ENCODE measurements around the gene PALM.
A peak's percentile ranks its signal among the peaks of the same experiment; 100 is the strongest.

Gene PALM, protein sequence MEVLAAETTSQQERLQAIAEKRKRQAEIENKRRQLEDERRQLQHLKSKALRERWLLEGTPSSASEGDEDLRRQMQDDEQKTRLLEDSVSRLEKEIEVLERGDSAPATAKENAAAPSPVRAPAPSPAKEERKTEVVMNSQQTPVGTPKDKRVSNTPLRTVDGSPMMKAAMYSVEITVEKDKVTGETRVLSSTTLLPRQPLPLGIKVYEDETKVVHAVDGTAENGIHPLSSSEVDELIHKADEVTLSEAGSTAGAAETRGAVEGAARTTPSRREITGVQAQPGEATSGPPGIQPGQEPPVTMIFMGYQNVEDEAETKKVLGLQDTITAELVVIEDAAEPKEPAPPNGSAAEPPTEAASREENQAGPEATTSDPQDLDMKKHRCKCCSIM

DNA sequence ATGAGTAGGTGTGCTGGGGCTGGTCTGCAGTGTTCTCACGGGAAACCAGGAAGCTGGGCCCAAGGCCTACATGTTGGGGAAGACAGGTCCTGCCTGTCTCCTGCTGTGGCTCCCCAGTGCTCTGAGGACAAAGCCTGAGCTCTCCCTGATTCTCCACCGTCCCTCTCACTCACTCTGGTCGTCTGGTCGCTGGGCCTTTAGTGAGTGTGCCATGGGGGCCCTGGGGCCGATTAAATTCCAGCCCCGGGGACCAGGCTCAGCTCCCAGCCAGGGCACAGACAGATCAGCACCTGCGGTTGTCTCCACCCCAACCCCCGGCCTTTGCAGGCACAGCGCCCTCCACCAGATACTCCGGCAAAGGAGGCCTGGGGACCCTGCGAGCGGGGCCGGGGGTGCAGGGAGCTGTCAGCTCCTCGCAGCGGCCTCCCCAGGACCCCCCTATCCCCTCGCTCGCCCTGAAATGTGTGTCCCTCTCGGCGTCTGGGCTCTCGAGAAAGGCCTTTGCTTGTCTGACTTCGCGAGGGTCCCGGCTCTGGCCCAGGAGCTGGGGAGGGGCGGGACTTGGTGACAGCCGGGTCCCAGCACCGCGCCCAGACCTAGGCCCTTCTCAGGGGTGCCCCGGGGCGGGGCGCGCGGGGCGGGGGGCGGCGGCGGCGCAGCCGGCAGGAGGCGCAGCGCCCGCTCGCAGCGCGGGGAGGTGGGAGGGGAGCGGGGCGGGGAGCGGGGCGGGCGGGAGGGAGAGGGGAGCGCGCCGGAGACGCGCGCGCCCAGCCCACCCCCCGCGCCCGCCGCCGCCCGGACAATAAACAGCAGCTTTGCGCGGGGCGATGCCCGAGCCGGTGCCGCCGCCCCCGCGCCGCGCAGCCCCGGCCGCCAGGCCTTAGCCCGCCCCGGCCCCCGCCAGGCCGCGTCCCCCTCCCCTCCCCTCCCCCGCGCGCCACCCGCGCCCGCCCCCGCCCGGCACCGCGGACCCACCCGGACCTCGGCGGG, at the start of gene PALM:
Gene PALM (plus strand): TSS at position 782 of the 990 bp plus-strand sequence. CDS start 212 bp downstream, outside the sequence.
- in situ Hi-C loops (cut with MboI; ENCODE audit: low pct_unique_long_range_greater_than_20kb, low sequenced_read_pairs, unreplicated experiment) = no loop called here
- DNase-seq (ENCODE audit: low spot score) = no peak
- TF ChIP-seq, protein P1, sequence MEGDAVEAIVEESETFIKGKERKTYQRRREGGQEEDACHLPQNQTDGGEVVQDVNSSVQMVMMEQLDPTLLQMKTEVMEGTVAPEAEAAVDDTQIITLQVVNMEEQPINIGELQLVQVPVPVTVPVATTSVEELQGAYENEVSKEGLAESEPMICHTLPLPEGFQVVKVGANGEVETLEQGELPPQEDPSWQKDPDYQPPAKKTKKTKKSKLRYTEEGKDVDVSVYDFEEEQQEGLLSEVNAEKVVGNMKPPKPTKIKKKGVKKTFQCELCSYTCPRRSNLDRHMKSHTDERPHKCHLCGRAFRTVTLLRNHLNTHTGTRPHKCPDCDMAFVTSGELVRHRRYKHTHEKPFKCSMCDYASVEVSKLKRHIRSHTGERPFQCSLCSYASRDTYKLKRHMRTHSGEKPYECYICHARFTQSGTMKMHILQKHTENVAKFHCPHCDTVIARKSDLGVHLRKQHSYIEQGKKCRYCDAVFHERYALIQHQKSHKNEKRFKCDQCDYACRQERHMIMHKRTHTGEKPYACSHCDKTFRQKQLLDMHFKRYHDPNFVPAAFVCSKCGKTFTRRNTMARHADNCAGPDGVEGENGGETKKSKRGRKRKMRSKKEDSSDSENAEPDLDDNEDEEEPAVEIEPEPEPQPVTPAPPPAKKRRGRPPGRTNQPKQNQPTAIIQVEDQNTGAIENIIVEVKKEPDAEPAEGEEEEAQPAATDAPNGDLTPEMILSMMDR (IDR thresholded peaks at IDR 0.05; ENCODE audit: extremely low read depth, insufficient read depth, missing control alignments) = no peak

DNA sequence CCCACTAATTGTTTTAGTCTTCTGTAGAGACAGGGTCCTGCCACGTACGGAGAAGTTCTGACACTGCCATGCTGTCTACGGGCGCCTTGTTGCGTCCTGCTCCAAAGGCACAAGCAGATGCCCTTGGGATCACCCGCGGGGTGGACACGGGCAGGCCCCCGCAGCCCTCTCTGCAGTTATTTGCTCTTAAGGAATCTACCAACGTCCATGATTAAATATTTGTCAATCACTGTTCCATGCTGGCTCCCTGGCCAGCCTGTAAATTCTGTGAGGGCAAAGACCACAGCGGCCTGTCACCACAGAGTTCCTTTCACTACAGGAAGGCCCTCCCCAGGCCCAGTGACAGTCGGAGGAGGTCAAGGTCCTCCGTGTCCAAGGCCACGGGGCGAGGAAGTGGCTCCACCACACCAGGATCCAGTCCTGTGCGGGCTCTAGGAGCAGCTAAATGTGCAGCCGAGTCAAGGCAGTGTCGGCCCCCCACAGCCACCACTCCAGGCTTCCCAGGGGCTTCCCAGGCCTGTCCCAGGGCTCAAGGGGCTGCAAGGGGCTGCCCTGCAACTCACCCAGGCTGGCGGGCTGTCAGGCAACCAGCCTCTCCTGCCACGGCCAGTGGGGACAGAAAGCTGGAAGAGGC, 47.8 kb upstream of the PALM start:
- in situ Hi-C loops (cut with MboI; ENCODE audit: low pct_unique_long_range_greater_than_20kb, low sequenced_read_pairs, unreplicated experiment) = no loop called here
- TF ChIP-seq, protein P1 (IDR thresholded peaks at IDR 0.05; ENCODE audit: extremely low read depth, insufficient read depth, missing control alignments) = no peak
- DNase-seq (ENCODE audit: low spot score) = no peak

DNA sequence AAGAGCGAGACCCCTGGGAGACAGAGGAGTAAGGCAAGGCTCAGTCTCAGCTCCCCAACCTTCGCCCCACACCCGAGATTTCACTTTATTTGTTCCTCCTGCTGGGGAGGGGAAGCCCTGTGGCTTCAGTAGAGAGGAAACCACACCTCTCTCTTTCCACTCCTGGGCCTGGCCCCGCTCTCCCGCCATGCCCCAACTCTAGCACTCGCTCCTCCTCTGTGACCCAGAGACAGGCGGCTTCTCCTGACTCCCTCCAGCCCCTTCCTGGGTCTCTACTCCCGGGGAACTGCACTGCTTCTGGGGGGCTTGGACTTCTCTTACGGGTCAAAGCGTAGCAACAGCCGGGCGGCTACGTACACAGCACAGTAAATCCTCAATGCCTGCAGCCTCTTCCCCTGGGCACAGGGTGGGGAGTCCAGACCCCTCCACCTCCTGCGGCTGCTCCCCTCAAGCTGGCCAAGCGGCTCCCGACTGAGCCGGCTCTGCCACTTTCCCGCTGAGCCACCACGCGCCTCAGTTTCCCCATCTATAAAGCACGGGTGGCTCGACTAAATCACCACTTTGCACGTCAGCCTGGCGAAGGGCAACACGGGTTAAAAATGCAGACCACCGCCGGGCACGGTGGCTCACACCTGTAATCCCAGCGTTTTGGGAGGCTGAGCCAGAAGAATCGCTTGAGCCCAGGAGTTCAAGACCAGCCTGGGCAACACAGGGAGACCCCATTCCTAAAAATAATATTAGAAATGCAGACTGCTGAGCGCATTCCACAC, 47.1 kb upstream of the PALM start:
- peak; percentile 87 for DNase-seq (ENCODE audit: low spot score)
- TF ChIP-seq, protein P1 (IDR thresholded peaks at IDR 0.05; ENCODE audit: extremely low read depth, insufficient read depth, missing control alignments) = no peak
- in situ Hi-C loops (cut with MboI; ENCODE audit: low pct_unique_long_range_greater_than_20kb, low sequenced_read_pairs, unreplicated experiment) = no loop called here

DNA sequence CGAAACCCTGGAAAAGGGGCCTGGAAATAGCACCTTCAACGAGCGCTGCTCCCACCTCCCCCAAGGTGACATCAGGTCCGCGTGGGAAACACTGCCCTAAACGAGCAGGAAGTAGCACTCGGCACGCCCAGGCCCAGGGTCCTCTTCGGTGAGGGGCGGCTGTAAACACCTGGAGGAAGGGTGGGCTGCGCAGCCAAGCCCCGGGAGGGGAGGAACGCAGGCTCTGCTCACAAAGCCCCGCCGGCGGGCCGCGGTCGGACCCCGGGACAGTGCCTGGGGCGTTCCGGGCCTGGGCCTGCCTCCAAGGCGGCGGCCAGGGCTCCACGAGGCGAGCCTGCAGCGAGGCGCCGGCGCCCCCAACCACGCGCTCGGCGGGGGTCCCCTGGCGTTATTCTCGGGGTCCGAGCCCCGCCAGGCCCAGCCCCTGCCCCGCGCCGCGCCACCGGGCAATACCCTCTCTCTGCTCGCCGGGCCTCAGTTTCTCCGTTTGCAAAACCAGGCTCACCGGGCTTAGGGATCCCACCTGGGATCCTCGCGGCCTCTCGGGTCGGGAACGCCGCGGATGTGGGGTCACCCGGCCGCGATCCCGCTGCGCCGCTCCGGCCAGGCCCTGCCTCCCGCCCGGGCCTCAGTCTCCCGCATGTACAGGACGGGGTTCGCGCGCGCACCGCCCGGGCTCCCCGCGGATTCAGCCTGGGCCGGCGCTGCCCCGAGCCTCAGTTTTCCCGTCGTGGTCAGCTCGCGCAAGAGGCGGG, 46.4 kb upstream of the PALM start:
- TF ChIP-seq, protein P1 (IDR thresholded peaks at IDR 0.05; ENCODE audit: extremely low read depth, insufficient read depth, missing control alignments) = no peak
- DNase-seq (ENCODE audit: low spot score) = peak; percentile 87
- in situ Hi-C loops (cut with MboI; ENCODE audit: low pct_unique_long_range_greater_than_20kb, low sequenced_read_pairs, unreplicated experiment) = no loop called here

DNA sequence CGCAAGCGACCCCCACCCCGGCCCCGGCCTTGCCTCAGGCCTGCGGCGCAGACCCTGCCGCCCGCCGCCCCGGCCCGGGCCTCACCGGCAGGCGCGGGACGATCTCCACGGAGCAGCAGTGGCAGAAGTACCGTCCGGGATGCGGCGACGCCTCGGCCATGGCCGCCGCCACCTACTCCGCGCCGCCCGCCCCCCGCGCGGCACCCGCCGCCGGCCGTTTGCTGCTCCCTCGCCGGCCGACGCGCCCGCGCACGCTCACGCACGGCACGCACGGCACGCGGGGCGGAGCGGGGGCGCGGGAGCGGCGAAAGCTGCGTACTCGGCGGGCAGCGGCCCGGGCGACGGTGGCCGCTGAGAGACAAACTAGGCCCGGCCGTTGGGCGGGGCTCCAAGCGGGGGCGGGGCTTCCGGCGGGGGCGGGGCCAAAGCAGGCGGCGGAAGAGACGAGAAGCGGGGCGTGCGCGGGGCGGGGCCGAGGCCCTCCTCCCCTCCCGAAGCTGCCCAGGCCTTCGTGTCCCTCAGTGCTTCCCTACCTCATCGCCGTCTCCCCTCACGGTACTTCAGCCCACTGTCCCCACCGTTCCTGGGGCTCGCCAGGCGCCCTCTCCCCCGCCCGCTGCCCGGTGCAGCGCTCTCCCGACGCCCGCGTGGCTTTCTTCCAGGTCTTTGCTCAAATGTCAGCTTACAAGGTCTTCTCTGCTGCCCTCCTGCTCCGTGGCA, 45.6 kb upstream of the PALM start, which contains the start of gene RNF126:
Gene RNF126 (minus strand): TSS at position 253 of the 720 bp plus-strand sequence. CDS start 93 bp downstream, at position 160.
- peak; percentile 99 for DNase-seq (ENCODE audit: low spot score)
- TF ChIP-seq, protein P1 (IDR thresholded peaks at IDR 0.05; ENCODE audit: extremely low read depth, insufficient read depth, missing control alignments) = no peak
- in situ Hi-C loops (cut with MboI; ENCODE audit: low pct_unique_long_range_greater_than_20kb, low sequenced_read_pairs, unreplicated experiment) = no loop called here

Data from GM13977 (cell line).